Measurements from ENCODE around the gene SGSM2.
A peak's percentile ranks its signal among the peaks of the same experiment; 100 is the strongest.

Gene SGSM2

DNA sequence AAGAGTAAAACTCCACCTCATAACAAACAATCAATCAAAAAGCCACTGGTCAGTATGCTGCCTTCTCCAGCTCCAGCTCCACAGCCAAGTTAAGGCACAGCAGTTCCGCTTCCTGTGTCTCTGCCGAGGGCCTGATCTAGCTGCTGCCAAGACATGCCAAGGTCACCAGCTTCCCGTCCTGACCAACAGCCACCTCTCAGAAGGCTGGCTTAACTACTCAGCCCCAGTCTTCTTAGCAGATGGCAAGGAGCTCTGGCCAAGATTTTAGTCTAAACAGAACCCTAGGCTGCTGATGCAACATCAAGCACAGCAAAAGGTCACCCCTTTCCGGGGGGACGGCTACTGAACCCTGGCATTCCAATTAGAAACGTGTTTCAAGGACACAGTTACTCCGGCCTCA, 81.3 kb downstream of the SGSM2 start:
- H3K27ac ChIP-seq (ENCODE audit: low read depth, low read length) = no peak overlapping the region
- H2AK5ac ChIP-seq (ENCODE audit: low read length) = no peak overlapping the region
- no peak overlapping the region for H2BK15ac ChIP-seq (replicated peaks; ENCODE audit: low read depth)
- no peak overlapping the region for H3K4me2 ChIP-seq (ENCODE audit: low read length)
- no peak overlapping the region for H4K8ac ChIP-seq (ENCODE audit: low read depth, low read length)
- H3K9ac ChIP-seq (ENCODE audit: low read length) = no peak overlapping the region
- no peaks in the 10 kb centered on the region for H3K79me2 ChIP-seq (ENCODE audit: control insufficient read depth, insufficient read depth, low read length)
- no peak overlapping the region for H3K23ac ChIP-seq (ENCODE audit: low read length)
- no peak overlapping the region for H2BK5ac ChIP-seq (ENCODE audit: low read length)
- no peak overlapping the region for H3K4me3 ChIP-seq (ENCODE audit: low read length)
- H3K4ac ChIP-seq (ENCODE audit: low read depth, low read length) = no peak overlapping the region
- no CpG with 5 or more reads among the region's 7 CpGs for WGBS (ENCODE audit: extremely low coverage, insufficient coverage, low lambda C conversion rate)
- H3K36me3 ChIP-seq (ENCODE audit: control insufficient read depth, insufficient read depth, low read length) = peaks cover 4% of the 10 kb centered on the region
- peaks cover 2% of the 10 kb centered on the region for H3K79me1 ChIP-seq (ENCODE audit: low read length)
- no peak overlapping the region for H4K5ac ChIP-seq (ENCODE audit: low read length)
- no peak overlapping the region for H3K56ac ChIP-seq (ENCODE audit: low read length)
- H3K4me1 ChIP-seq (ENCODE audit: control insufficient read depth, low read depth, low read length) = no peaks in the 10 kb centered on the region
- no peak overlapping the region for H3K18ac ChIP-seq (ENCODE audit: low read length)
- no peaks in the 10 kb centered on the region for H3K27me3 ChIP-seq (ENCODE audit: insufficient read depth, low read length, poor library complexity)
- no peak for DNase-seq
- H2BK120ac ChIP-seq (ENCODE audit: low read depth, low read length) = no peak overlapping the region

DNA sequence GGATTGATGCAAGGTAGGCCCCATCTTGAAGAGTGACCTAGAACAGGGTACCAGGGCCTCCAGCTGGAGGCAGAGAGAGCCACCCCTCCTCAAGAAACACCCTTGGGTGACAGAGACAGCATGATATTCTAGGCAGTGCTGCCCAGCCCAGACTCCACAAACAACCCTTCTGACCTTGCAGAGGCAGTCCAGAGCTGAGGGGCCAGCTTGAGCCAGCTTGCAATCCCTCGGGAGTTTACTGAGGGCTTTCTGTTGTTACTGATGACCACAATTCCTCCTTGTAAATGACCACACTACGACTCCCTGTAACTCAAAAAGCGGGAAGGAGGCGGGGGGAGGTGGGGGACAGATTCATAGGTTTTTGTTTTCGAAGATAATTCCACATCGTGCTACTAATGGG, 82.2 kb downstream of the SGSM2 start:
- no CpG with 5 or more reads among the region's 6 CpGs for WGBS (ENCODE audit: extremely low coverage, insufficient coverage, low lambda C conversion rate)
- Histone ChIP-seq H2BK120ac (ENCODE audit: low read depth, low read length) (no peak overlapping the region), H2AK5ac (ENCODE audit: low read length) (no peak overlapping the region), H3K79me1 (ENCODE audit: low read length) (peaks cover 2% of the 10 kb centered on the region), H3K23ac (ENCODE audit: low read length) (no peak overlapping the region), H3K56ac (ENCODE audit: low read length) (no peak overlapping the region), H3K4me1 (ENCODE audit: control insufficient read depth, low read depth, low read length) (no peaks in the 10 kb centered on the region), H3K36me3 (ENCODE audit: control insufficient read depth, insufficient read depth, low read length) (peaks cover 4% of the 10 kb centered on the region), H3K18ac (ENCODE audit: low read length) (no peak overlapping the region), H2BK15ac (replicated peaks; ENCODE audit: low read depth) (no peak overlapping the region), H4K5ac (ENCODE audit: low read length) (no peak overlapping the region), H3K9ac (ENCODE audit: low read length) (no peak overlapping the region), H3K27me3 (ENCODE audit: insufficient read depth, low read length, poor library complexity) (no peaks in the 10 kb centered on the region), H3K4ac (ENCODE audit: low read depth, low read length) (no peak overlapping the region), H3K4me3 (ENCODE audit: low read length) (no peak overlapping the region), H3K4me2 (ENCODE audit: low read length) (no peak overlapping the region), H4K8ac (ENCODE audit: low read depth, low read length) (no peak overlapping the region), H3K27ac (ENCODE audit: low read depth, low read length) (no peak overlapping the region), H3K79me2 (ENCODE audit: control insufficient read depth, insufficient read depth, low read length) (no peaks in the 10 kb centered on the region), H2BK5ac (ENCODE audit: low read length) (no peak overlapping the region)
- no peak for DNase-seq

DNA sequence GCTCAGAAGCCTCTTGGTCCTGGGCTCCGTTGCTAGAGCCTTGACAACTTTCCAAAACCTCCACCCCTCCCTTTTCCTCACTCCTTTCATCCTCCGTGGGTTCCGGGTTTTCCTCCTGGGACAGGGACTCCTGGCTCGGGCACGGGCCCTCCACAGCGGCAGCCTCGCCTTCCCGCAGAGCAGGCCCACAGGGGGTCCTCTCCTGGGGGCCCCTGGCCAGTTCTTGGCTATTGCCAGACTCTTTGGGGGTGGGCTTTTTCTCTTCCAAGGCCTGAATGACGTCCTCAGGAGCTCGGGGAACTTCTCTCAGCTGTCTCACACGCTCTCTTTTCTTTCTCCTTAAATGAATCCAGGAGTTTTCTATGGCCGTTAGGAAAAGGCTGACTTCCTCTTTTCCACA, 82.9 kb downstream of the SGSM2 start:
- Histone ChIP-seq H3K4me3 (ENCODE audit: low read length) (no peak overlapping the region), H3K18ac (ENCODE audit: low read length) (no peak overlapping the region), H3K79me2 (ENCODE audit: control insufficient read depth, insufficient read depth, low read length) (no peaks in the 10 kb centered on the region), H3K9ac (ENCODE audit: low read length) (no peak overlapping the region), H2BK120ac (ENCODE audit: low read depth, low read length) (no peak overlapping the region), H3K4ac (ENCODE audit: low read depth, low read length) (no peak overlapping the region), H4K5ac (ENCODE audit: low read length) (no peak overlapping the region), H3K27ac (ENCODE audit: low read depth, low read length) (no peak overlapping the region), H4K8ac (ENCODE audit: low read depth, low read length) (no peak overlapping the region), H3K4me1 (ENCODE audit: control insufficient read depth, low read depth, low read length) (no peaks in the 10 kb centered on the region), H3K79me1 (ENCODE audit: low read length) (peaks cover 2% of the 10 kb centered on the region), H2BK15ac (replicated peaks; ENCODE audit: low read depth) (no peak overlapping the region), H3K23ac (ENCODE audit: low read length) (no peak overlapping the region), H3K27me3 (ENCODE audit: insufficient read depth, low read length, poor library complexity) (no peaks in the 10 kb centered on the region), H2AK5ac (ENCODE audit: low read length) (no peak overlapping the region), H2BK5ac (ENCODE audit: low read length) (no peak overlapping the region), H3K4me2 (ENCODE audit: low read length) (no peak overlapping the region), H3K36me3 (ENCODE audit: control insufficient read depth, insufficient read depth, low read length) (peaks cover 4% of the 10 kb centered on the region), H3K56ac (ENCODE audit: low read length) (no peak overlapping the region)
- DNase-seq = no peak
- no CpG with 5 or more reads among the region's 12 CpGs for whole genome bisulfite sequencing (ENCODE audit: extremely low coverage, insufficient coverage, low lambda C conversion rate)

DNA sequence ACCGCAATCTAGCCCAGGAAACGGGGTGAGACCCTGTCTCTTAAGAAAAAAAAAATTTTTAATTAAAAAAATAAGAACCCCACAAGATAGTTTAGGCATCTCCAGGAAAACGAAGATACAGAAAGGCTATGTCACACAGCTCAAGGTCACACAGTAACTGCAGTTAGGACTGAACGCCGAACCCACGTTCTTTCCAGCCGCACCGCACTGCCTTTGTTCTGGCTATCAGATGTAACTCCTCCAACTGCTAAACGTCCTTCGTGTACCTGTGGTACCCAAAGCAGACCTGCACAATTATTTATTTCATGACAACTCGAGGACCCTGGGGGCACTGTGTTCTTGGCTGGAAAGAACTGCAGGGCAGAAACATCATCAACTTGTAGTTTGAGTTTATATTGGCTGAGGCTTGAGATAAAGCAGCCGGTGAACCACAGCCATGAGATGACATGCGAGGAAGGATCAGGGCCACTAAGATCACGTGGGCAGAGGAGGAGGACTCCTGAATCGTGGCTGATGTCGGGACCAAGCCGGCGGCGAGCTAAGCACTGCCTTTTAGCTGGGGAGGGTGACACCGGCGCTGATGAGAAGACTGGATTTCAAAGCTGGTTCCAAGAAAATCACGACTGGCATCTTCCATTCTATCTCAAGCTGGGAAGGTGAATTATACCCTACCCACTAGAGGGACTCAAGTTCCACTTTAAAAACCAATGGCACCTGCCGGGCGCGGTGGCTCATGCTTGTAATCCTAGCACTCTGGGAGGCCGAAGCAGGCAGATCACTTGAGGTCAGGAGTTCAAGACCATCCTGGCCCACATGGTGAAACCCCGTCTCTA, 84.2 kb downstream of the SGSM2 start:
- no peak overlapping the region for H4K5ac ChIP-seq (ENCODE audit: low read length)
- no peak overlapping the region for H2BK15ac ChIP-seq (replicated peaks; ENCODE audit: low read depth)
- H3K9ac ChIP-seq (ENCODE audit: low read length) = no peak overlapping the region
- H3K4me3 ChIP-seq (ENCODE audit: low read length) = no peak overlapping the region
- no peak overlapping the region for H3K4ac ChIP-seq (ENCODE audit: low read depth, low read length)
- H2BK5ac ChIP-seq (ENCODE audit: low read length) = no peak overlapping the region
- WGBS (ENCODE audit: extremely low coverage, insufficient coverage, low lambda C conversion rate) = no CpG with 5 or more reads among the region's 27 CpGs
- H3K27ac ChIP-seq (ENCODE audit: low read depth, low read length) = no peak overlapping the region
- no peak overlapping the region for H2BK120ac ChIP-seq (ENCODE audit: low read depth, low read length)
- no peak overlapping the region for H3K18ac ChIP-seq (ENCODE audit: low read length)
- H2AK5ac ChIP-seq (ENCODE audit: low read length) = no peak overlapping the region
- no peak overlapping the region for H4K8ac ChIP-seq (ENCODE audit: low read depth, low read length)
- no peak overlapping the region for H3K56ac ChIP-seq (ENCODE audit: low read length)
- no peaks in the 10 kb centered on the region for H3K79me2 ChIP-seq (ENCODE audit: control insufficient read depth, insufficient read depth, low read length)
- H3K4me2 ChIP-seq (ENCODE audit: low read length) = no peak overlapping the region
- peaks cover 4% of the 10 kb centered on the region for H3K36me3 ChIP-seq (ENCODE audit: control insufficient read depth, insufficient read depth, low read length)
- no peak overlapping the region for H3K23ac ChIP-seq (ENCODE audit: low read length)
- no peaks in the 10 kb centered on the region for H3K27me3 ChIP-seq (ENCODE audit: insufficient read depth, low read length, poor library complexity)
- H3K4me1 ChIP-seq (ENCODE audit: control insufficient read depth, low read depth, low read length) = no peaks in the 10 kb centered on the region
- DNase-seq = peak; percentile 42
- H3K79me1 ChIP-seq (ENCODE audit: low read length) = peaks cover 2% of the 10 kb centered on the region

DNA sequence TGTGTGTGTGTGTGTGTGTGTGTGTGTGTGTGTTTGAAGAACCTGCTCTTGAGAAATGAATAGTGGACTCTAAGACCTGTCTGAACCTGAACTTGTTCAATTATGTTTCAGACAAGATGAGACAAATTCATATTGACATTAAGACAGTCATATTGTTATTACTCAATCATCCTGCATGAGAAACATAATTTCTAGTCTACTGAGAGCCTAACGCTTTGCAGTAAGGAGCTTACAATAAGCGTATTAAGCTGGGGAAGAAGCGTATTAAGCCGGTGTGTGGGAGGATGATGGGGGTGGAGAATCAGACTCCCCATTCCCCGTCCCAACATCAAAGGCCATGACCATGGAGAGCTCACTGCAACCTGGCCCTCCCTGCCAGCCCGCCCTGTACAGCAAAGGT, 86.0 kb downstream of the SGSM2 start:
- Histone ChIP-seq H4K8ac (ENCODE audit: low read depth, low read length) (no peak overlapping the region), H2BK15ac (replicated peaks; ENCODE audit: low read depth) (no peak overlapping the region), H3K79me2 (ENCODE audit: control insufficient read depth, insufficient read depth, low read length) (no peaks in the 10 kb centered on the region), H2BK120ac (ENCODE audit: low read depth, low read length) (no peak overlapping the region), H3K23ac (ENCODE audit: low read length) (no peak overlapping the region), H3K27me3 (ENCODE audit: insufficient read depth, low read length, poor library complexity) (no peaks in the 10 kb centered on the region), H3K79me1 (ENCODE audit: low read length) (no peaks in the 10 kb centered on the region), H3K27ac (ENCODE audit: low read depth, low read length) (no peak overlapping the region), H3K4me1 (ENCODE audit: control insufficient read depth, low read depth, low read length) (no peaks in the 10 kb centered on the region), H2AK5ac (ENCODE audit: low read length) (no peak overlapping the region), H3K36me3 (ENCODE audit: control insufficient read depth, insufficient read depth, low read length) (peaks cover 4% of the 10 kb centered on the region), H3K9ac (ENCODE audit: low read length) (no peak overlapping the region), H3K4ac (ENCODE audit: low read depth, low read length) (no peak overlapping the region), H3K18ac (ENCODE audit: low read length) (no peak overlapping the region), H2BK5ac (ENCODE audit: low read length) (no peak overlapping the region), H3K56ac (ENCODE audit: low read length) (no peak overlapping the region), H4K5ac (ENCODE audit: low read length) (no peak overlapping the region), H3K4me3 (ENCODE audit: low read length) (no peak overlapping the region), H3K4me2 (ENCODE audit: low read length) (no peak overlapping the region)
- DNase-seq = no peak
- WGBS (ENCODE audit: extremely low coverage, insufficient coverage, low lambda C conversion rate) = no CpG with 5 or more reads among the region's 6 CpGs

DNA sequence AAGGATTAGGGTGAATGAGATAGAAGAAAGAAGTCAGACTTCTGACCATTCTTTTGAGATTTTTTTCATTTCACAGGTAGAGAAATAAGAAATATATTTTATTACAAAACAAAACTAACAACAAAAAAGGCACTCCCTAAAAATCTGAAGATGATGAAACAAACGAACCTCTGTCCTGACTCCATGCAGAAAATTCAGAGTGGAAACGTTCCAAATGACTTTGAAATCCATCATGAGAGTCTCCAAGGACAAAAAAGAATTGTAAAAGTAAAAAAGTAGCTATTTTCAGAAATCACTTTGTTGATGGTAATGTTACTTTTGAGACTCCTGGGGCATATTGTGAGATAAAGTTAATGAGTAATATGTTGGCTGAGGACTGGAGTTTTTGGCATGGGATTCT, 89.9 kb downstream of the SGSM2 start:
- Histone ChIP-seq H2BK15ac (replicated peaks; ENCODE audit: low read depth) (no peak overlapping the region), H3K23ac (ENCODE audit: low read length) (no peak overlapping the region), H3K27me3 (ENCODE audit: insufficient read depth, low read length, poor library complexity) (no peaks in the 10 kb centered on the region)

More for the DNA sequence above, 89.9 kb downstream of the SGSM2 start:
- Histone ChIP-seq H2BK5ac (ENCODE audit: low read length) (no peak overlapping the region), H2AK5ac (ENCODE audit: low read length) (no peak overlapping the region), H4K8ac (ENCODE audit: low read depth, low read length) (no peak overlapping the region), H3K56ac (ENCODE audit: low read length) (no peak overlapping the region), H3K79me1 (ENCODE audit: low read length) (no peaks in the 10 kb centered on the region), H3K79me2 (ENCODE audit: control insufficient read depth, insufficient read depth, low read length) (no peaks in the 10 kb centered on the region), H3K4me1 (ENCODE audit: control insufficient read depth, low read depth, low read length) (no peaks in the 10 kb centered on the region), H3K9ac (ENCODE audit: low read length) (no peak overlapping the region), H4K5ac (ENCODE audit: low read length) (no peak overlapping the region), H3K18ac (ENCODE audit: low read length) (no peak overlapping the region), H3K4me2 (ENCODE audit: low read length) (no peak overlapping the region), H3K4ac (ENCODE audit: low read depth, low read length) (no peak overlapping the region), H3K27ac (ENCODE audit: low read depth, low read length) (no peak overlapping the region), H3K36me3 (ENCODE audit: control insufficient read depth, insufficient read depth, low read length) (no peaks in the 10 kb centered on the region), H2BK120ac (ENCODE audit: low read depth, low read length) (no peak overlapping the region), H3K4me3 (ENCODE audit: low read length) (no peak overlapping the region)
- no peak for DNase-seq
- whole genome bisulfite sequencing (ENCODE audit: extremely low coverage, insufficient coverage, low lambda C conversion rate) = no CpG with 5 or more reads among the region's 2 CpGs
